Glomerular endothelial cell (primary cell): Measurements from ENCODE around the gene INPP5D. TPM values are rescaled to one million over a fixed set of nuclear protein-coding genes. Genes with fewer than 3 reads are reported as not detected.
A peak's percentile ranks its signal among the peaks of the same experiment; 100 is the strongest.

Experiments
- DNase-seq: peaks from one replicate; pipeline ENCODE4 v3.0.0-alpha.2; 2011; ENCODE audit warnings: low read depth, low spot score; ENCODE audit errors: extremely low read depth
- total RNA-seq: library from RNA; depleted of rRNA; stranded (reverse); fragments of >200 nt; gene quantifications from 2 replicates; pipeline ENCODE4 v1.2.3, GENCODE V29; 2015

The INPP5D gene
- total RNA-seq, 1 donor from 2014 or later = 46.3 TPM

DNA sequence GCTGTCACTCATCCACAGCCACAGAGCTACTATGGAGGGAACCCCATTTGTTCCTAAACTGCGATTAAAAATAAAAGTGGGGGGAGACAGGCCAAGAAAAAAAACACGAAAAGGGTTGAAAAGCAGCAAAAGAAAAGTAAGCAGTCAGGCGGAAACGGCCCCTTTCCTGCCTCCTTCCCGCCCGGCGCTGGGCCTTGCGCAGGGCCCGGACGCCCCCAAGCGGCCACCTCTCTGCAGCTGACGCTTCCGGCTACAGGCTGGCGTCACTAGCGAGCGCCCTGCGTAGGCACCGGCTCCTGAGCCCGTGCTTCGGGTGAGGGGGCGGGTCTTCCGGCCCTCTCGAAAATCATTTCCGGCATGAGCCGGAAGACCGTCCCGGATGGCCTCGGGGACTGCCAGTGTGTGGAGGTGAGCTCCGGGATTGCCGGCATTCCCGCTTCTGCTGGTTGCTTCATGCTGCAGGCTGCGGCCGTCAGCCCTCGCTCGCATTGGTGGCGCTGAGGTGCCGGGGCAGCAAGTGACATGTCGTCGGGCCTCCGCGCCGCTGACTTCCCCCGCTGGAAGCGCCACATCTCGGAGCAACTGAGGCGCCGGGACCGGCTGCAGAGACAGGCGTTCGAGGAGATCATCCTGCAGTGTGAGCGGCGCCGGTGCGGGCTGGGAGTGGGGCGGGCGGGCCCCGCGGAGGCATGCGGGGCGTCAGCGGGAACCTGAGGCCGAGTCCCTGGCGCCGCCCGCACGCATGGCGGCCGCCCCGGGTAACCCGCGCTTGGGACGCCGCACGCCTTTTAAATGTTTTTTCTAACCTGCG lies 191.4 kb downstream of the INPP5D start, which contains the start of gene ATG16L1:
ATG16L1 (plus strand) TSS at position 368 of the 811 bp plus-strand sequence; CDS start at position 523, 155 bp downstream.
- DNase-seq = peak; percentile 44

DNA sequence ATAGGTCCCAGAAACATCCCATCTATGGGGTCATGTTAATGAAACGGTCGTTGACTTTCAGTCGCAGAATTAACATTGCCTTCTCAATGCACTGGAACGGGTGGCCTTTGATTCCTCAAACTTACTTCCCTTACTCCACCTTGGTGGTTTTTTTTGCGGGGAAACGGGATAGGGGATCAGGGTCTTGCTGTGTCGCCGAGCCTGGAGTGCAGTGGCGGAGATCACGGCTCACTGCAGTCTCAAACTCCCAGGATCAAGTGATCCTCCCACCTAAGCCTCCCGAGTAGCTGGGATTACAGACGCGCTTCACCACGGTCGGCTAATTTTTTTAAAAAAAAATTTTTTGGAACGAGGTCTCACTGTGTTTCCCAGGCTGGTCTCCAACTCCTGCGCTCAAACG lies 192.1 kb downstream of the INPP5D start:
- no peak for DNase-seq

DNA sequence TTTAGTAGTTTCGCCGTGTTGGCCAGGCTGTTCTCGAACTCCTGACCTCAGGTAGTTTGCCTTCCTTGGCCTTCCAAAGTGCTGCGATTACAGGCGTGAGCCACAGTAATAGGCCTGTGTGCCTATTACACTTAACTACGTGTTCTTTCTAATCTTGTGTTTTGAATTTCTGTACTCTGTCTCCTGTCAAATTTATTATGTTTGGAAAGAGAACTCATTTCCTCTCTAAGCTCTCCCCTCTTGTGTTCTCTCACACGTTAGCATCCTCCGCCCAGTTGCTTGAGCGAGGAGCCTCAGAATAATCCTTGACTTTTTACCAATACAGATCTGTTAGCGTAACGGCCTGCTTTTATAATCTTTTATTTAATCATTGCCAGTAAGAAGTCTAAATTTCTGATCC lies 195.0 kb downstream of the INPP5D start:
- no peak for DNase-seq

DNA sequence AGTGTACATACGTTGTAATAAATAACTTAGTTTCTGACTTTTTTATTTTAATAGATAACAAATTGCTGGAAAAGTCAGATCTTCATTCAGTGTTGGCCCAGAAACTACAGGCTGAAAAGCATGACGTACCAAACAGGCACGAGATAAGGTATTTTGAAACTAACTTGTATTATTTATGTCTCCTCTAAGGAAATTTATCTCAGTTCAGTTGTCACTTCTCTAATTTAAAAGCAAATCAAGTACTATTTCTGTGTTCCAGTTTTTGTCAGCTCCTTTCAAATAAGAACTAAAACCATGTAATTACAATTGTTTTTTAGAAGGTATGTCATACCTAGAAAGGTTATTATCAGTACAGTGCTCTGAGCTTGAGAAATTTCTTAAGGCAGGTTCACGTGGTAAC lies 195.9 kb downstream of the INPP5D start:
- DNase-seq = no peak

Other genes starting within 250 kb of the INPP5D start
- 0.39 and 2.1 TPM in 2 replicates for gene SNORC, start 190.1 kb upstream of the INPP5D start, total RNA-seq
- gene NGEF, start 47.1 kb upstream of the INPP5D start, total RNA-seq = 0.19 and 0.47 TPM in 2 replicates
- gene NEU2, start 27.7 kb upstream of the INPP5D start, total RNA-seq = not detected in 2 replicates
- gene ATG16L1, start 191.3 kb downstream of the INPP5D start, total RNA-seq = 18.2 and 21.9 TPM in 2 replicates
- not detected in 2 replicates for gene SAG, start 247.5 kb downstream of the INPP5D start, total RNA-seq